IPS-15b (cell line): ENCODE measurements around the gene AVPR2.
A peak's percentile ranks its signal among the peaks of the same experiment; 100 is the strongest.

Source experiments
- H3K27me3 ChIP-seq: one replicate; pipeline ENCODE4 v1.6.1; 2013; ENCODE audit warnings: low read length; ENCODE audit not compliant: control insufficient read depth, insufficient read depth
- H3K36me3 ChIP-seq: one replicate; pipeline ENCODE4 v1.6.1; 2013; ENCODE audit warnings: low read length; ENCODE audit not compliant: control insufficient read depth, insufficient read depth
- H3K4me1 ChIP-seq: one replicate; pipeline ENCODE4 v1.6.1; 2013; ENCODE audit warnings: mild to moderate bottlenecking, low read length; ENCODE audit not compliant: control insufficient read depth, insufficient read depth
- H3K4me3 ChIP-seq: one replicate; pipeline ENCODE4 v1.5.1; 2013; ENCODE audit warnings: low read depth, low read length
- H3K9ac ChIP-seq: one replicate; pipeline ENCODE4 v1.6.1; 2013; ENCODE audit warnings: low read depth, mild to moderate bottlenecking, low read length
- H3K9me3 ChIP-seq: one replicate; pipeline ENCODE4 v1.6.1; 2013; ENCODE audit warnings: mild to moderate bottlenecking, low read length; ENCODE audit not compliant: control insufficient read depth, insufficient read depth

AVPR2 gene

GRCh38 chrX:153931151-153931550 lies 26.7 kb downstream of the AVPR2 start:
- no peak overlapping the region for H3K4me3 ChIP-seq
- no peak overlapping the region for H3K9ac ChIP-seq
- H3K36me3 ChIP-seq = peaks cover 24% of the 10 kb centered on the region
- no peaks in the 10 kb centered on the region for H3K9me3 ChIP-seq
- H3K4me1 ChIP-seq = no peaks in the 10 kb centered on the region
- no peaks in the 10 kb centered on the region for H3K27me3 ChIP-seq

GRCh38 chrX:153931748-153932147 lies 27.3 kb downstream of the AVPR2 start:
- H3K27me3 ChIP-seq = no peaks in the 10 kb centered on the region
- no peak overlapping the region for H3K4me3 ChIP-seq
- peaks cover 24% of the 10 kb centered on the region for H3K36me3 ChIP-seq
- H3K4me1 ChIP-seq = no peaks in the 10 kb centered on the region
- H3K9ac ChIP-seq = no peak overlapping the region
- no peaks in the 10 kb centered on the region for H3K9me3 ChIP-seq

GRCh38 chrX:153932220-153932915 lies 27.9 kb downstream of the AVPR2 start:
- Histone ChIP-seq H3K36me3 (peaks cover 24% of the 10 kb centered on the region), H3K4me3 (no peak overlapping the region), H3K4me1 (no peaks in the 10 kb centered on the region), H3K9ac (no peak overlapping the region), H3K9me3 (no peaks in the 10 kb centered on the region), H3K27me3 (no peaks in the 10 kb centered on the region)

GRCh38 chrX:153933748-153934147 lies 29.3 kb downstream of the AVPR2 start:
- no peaks in the 10 kb centered on the region for H3K4me1 ChIP-seq
- H3K4me3 ChIP-seq = peak overlapping the region; percentile 64
- H3K9ac ChIP-seq = no peak overlapping the region
- no peaks in the 10 kb centered on the region for H3K9me3 ChIP-seq
- H3K36me3 ChIP-seq = peaks cover 24% of the 10 kb centered on the region
- H3K27me3 ChIP-seq = no peaks in the 10 kb centered on the region

DNA sequence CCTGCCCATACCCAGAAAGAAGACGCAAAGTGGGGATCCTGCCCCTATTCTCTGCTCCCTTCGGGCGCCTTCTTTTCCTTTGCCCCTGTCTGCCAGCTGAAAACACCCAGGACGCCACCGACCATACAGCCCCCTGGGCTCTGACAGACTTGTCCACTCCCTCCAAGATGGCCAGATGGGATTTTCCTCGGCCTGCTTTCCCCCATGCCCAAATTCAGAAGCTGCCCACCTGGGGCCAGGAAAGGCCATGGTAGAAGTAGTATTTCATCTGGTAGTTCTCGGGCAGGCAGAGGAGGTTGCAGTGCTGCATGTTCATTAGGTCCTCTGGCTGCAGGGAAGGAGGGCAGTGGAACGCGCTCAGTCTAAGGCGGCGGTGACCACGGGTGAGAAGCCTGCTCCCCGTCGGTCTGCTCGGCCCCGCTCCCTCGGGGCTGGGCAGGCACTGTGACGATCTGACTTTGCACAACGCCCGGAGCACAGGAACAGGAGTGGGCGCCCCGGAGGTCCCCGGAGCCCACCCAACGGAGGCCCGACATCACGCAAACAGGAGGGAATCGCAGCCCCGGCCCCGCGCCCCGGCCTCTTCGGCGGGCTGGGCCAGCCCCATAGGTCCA lies 29.8 kb downstream of the AVPR2 start:
- Histone ChIP-seq H3K36me3 (peaks cover 24% of the 10 kb centered on the region), H3K27me3 (no peaks in the 10 kb centered on the region), H3K4me1 (no peaks in the 10 kb centered on the region), H3K9me3 (no peaks in the 10 kb centered on the region), H3K9ac (peak overlapping the region; percentile 47), H3K4me3 (peak overlapping the region; percentile 64)

GRCh38 chrX:153934762-153935325 lies 30.4 kb downstream of the AVPR2 start, which contains the start of gene NAA10:
Gene NAA10 (minus strand): TSS chrX:153935037. CDS start chrX:153934904, 133 bp downstream.
- H3K9ac ChIP-seq = peak within 1 kb of the TSS; percentile 47
- peaks cover 21% of the 10 kb centered on the region for H3K36me3 ChIP-seq
- no peaks in the 10 kb centered on the region for H3K4me1 ChIP-seq
- no peaks in the 10 kb centered on the region for H3K27me3 ChIP-seq
- H3K4me3 ChIP-seq = peak within 1 kb of the TSS; percentile 64
- no peaks in the 10 kb centered on the region for H3K9me3 ChIP-seq

- peaks cover 16% of the 10 kb centered on the region for H3K36me3 ChIP-seq
- H3K9ac ChIP-seq = no peak overlapping the region
- no peaks in the 10 kb centered on the region for H3K27me3 ChIP-seq
- H3K9me3 ChIP-seq = no peaks in the 10 kb centered on the region
- H3K4me3 ChIP-seq = peak overlapping the region; percentile 46
- H3K4me1 ChIP-seq = no peaks in the 10 kb centered on the region
Measured at GRCh38 chrX:153935326-153935851, 30.9 kb downstream of the AVPR2 start.

- no peaks in the 10 kb centered on the region for H3K27me3 ChIP-seq
- peaks cover 4% of the 10 kb centered on the region for H3K36me3 ChIP-seq
- no peaks in the 10 kb centered on the region for H3K9me3 ChIP-seq
- no peaks in the 10 kb centered on the region for H3K4me1 ChIP-seq
- H3K9ac ChIP-seq = no peak overlapping the region
- H3K4me3 ChIP-seq = no peak overlapping the region
Measured at GRCh38 chrX:153937056-153937455, 32.6 kb downstream of the AVPR2 start.

GRCh38 chrX:153938226-153938786 lies 33.8 kb downstream of the AVPR2 start:
- Histone ChIP-seq H3K27me3 (no peaks in the 10 kb centered on the region), H3K9ac (no peak overlapping the region), H3K36me3 (no peaks in the 10 kb centered on the region), H3K4me3 (no peak overlapping the region), H3K9me3 (no peaks in the 10 kb centered on the region), H3K4me1 (no peaks in the 10 kb centered on the region)

DNA sequence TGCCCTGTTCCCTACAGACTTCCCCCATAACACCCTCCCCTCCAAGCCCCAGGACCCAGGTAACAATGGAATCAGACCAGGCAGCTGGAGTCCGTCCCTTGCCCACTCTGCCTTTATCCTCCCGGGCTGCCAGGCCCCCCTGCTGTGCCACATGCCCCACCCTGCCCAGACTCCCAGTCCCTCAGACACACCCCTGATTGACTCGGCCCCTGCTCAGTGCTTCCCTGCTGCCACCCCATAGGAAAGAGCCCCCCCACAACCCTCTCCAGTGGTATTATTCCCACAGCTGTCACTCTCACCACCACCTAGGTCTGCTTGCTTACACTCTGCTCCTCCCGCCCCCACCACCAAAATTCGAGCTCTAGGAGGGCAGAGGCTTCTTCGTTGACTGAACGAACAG lies 35.1 kb downstream of the AVPR2 start:
- H3K9me3 ChIP-seq = no peaks in the 10 kb centered on the region
- H3K36me3 ChIP-seq = no peaks in the 10 kb centered on the region
- H3K4me1 ChIP-seq = no peaks in the 10 kb centered on the region
- H3K9ac ChIP-seq = no peak overlapping the region
- H3K4me3 ChIP-seq = no peak overlapping the region
- no peaks in the 10 kb centered on the region for H3K27me3 ChIP-seq

DNA sequence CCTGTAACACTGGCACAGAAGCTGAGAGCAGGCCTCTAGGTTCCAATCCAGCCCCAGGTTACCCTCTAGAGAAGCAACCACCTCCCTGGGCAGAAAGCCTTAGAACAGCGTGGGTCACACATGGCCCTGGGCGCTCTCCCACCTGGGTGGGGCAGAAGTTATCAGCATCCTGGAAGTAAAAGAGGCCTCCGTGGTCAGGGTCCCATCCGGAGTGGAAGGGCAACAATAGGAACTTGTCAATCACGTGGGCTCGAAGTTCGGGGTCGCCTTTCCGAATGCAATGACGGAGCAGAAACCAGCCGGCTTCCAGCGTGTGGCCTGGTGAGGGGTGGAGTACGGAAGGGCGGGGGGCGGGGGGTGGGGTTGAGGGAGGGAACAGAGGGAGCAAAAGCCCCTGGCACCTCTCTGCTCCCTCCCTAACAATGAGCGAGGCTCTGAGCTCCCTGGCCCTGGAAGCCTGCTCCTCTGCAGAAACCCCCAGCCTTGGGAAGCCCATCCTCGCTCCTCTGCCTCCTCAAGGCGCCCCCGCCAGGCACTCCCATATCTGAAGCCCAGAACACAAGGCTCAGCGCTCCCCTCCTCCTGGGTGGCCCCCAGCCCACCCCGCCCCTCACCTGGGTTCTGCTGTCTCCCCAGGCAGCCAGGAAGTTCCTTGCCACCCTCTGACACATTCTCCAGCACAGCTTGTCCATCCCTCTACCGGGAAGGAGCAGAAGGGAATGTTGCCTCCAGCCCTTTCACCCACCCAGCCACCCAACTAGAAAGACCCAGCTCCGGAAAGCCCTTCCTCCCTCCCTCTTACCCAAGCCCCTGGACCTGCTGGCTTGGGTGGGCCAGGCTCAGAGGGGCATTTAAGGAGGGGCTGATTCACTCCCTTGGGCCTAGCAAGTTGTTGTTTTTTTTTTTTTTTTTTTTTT lies 37.1 kb downstream of the AVPR2 start:
- no peaks in the 10 kb centered on the region for H3K9me3 ChIP-seq
- H3K4me3 ChIP-seq = peak overlapping the region; percentile 30
- no peak overlapping the region for H3K9ac ChIP-seq
- H3K4me1 ChIP-seq = no peaks in the 10 kb centered on the region
- H3K27me3 ChIP-seq = no peaks in the 10 kb centered on the region
- H3K36me3 ChIP-seq = no peaks in the 10 kb centered on the region
